ENCODE measurements around the gene ALDH3A1.

DNA sequence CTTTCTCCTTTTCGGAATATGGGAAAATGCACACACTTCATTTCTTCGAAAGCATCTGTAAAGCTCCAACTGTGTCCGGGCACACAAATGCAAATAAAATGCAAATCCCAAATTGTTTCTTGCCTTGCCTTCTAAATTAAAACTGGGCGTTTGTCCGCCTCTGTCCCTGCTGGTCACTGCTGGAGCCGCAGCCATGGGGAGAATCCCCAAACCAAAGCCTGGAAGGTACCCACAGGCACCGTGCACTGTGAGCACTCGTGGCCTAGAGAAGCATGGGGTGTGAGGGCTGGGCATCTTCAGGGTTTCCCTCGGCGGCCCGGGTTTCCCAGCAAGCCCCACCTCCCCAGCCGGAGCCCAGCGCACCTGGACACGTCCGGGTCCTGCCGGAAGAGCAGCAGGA is 34.6 kb downstream of the ALDH3A1 start:
- no peak for TF ChIP-seq ZNF239 (CRISPR knock-in tag; IDR thresholded peaks at IDR 0.05)
- no peak for TF ChIP-seq PRPF4 (IDR thresholded peaks at IDR 0.05; ENCODE audit: insufficient read depth, low read depth, low read length, poor library complexity, severe bottlenecking)
- no peak for TF ChIP-seq HEY1 (CRISPR knock-in tag; IDR thresholded peaks at IDR 0.05; ENCODE audit: borderline replicate concordance)
- no peak for TF ChIP-seq CCNT2 (IDR thresholded peaks at IDR 0.05; ENCODE audit: borderline replicate concordance, extremely low read depth, insufficient read length, low read depth, low read length)
- TF ChIP-seq, protein P1, sequence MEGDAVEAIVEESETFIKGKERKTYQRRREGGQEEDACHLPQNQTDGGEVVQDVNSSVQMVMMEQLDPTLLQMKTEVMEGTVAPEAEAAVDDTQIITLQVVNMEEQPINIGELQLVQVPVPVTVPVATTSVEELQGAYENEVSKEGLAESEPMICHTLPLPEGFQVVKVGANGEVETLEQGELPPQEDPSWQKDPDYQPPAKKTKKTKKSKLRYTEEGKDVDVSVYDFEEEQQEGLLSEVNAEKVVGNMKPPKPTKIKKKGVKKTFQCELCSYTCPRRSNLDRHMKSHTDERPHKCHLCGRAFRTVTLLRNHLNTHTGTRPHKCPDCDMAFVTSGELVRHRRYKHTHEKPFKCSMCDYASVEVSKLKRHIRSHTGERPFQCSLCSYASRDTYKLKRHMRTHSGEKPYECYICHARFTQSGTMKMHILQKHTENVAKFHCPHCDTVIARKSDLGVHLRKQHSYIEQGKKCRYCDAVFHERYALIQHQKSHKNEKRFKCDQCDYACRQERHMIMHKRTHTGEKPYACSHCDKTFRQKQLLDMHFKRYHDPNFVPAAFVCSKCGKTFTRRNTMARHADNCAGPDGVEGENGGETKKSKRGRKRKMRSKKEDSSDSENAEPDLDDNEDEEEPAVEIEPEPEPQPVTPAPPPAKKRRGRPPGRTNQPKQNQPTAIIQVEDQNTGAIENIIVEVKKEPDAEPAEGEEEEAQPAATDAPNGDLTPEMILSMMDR (IDR thresholded peaks at IDR 0.05 in 2 of 3, conservative IDR thresholded peaks at IDR 0.05 in 1 of 3; ENCODE audit: insufficient read depth in 2 of 3, low read depth in 1 of 3, low read length in 3 of 3), result peak in 2 of 3 experiments; percentile 12; a peak in 1 of 6 replicates
- no peak for TF ChIP-seq FOS (IDR thresholded peaks at IDR 0.05; ENCODE audit: extremely low read depth, insufficient read length)
- TF ChIP-seq PHF21A (IDR thresholded peaks at IDR 0.05; ENCODE audit: borderline replicate concordance, low read depth), result no peak
- no peak for TF ChIP-seq POLR3G (IDR thresholded peaks at IDR 0.05; ENCODE audit: extremely low read depth, insufficient read length, insufficient replicate concordance)
- TF ChIP-seq NEUROD1 (IDR thresholded peaks at IDR 0.05; ENCODE audit: borderline replicate concordance, low read depth, low read length, partially characterized antibody), result no peak
- TF ChIP-seq BRD4 (IDR thresholded peaks at IDR 0.05), result no peak
- no peak for TF ChIP-seq ZKSCAN1 (IDR thresholded peaks at IDR 0.05; ENCODE audit: low read depth, low read length)
- TF ChIP-seq ZFX (CRISPR knock-in tag; IDR thresholded peaks at IDR 0.05), result no peak
- TF ChIP-seq MTA1 (IDR thresholded peaks at IDR 0.05; ENCODE audit: borderline replicate concordance), result no peak
- TF ChIP-seq, protein P2, sequence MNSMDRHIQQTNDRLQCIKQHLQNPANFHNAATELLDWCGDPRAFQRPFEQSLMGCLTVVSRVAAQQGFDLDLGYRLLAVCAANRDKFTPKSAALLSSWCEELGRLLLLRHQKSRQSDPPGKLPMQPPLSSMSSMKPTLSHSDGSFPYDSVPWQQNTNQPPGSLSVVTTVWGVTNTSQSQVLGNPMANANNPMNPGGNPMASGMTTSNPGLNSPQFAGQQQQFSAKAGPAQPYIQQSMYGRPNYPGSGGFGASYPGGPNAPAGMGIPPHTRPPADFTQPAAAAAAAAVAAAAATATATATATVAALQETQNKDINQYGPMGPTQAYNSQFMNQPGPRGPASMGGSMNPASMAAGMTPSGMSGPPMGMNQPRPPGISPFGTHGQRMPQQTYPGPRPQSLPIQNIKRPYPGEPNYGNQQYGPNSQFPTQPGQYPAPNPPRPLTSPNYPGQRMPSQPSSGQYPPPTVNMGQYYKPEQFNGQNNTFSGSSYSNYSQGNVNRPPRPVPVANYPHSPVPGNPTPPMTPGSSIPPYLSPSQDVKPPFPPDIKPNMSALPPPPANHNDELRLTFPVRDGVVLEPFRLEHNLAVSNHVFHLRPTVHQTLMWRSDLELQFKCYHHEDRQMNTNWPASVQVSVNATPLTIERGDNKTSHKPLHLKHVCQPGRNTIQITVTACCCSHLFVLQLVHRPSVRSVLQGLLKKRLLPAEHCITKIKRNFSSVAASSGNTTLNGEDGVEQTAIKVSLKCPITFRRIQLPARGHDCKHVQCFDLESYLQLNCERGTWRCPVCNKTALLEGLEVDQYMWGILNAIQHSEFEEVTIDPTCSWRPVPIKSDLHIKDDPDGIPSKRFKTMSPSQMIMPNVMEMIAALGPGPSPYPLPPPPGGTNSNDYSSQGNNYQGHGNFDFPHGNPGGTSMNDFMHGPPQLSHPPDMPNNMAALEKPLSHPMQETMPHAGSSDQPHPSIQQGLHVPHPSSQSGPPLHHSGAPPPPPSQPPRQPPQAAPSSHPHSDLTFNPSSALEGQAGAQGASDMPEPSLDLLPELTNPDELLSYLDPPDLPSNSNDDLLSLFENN (IDR thresholded peaks at IDR 0.05; ENCODE audit: low read depth in 2 of 2, low read length in 2 of 2), result no peak

Measured in K562 (cell line).